Measurements from ENCODE around the gene CABCOCO1. TPM values are rescaled to one million over a fixed set of nuclear protein-coding genes. Genes with fewer than 3 reads are reported as not detected.

Gene CABCOCO1
- polyA plus RNA-seq, 5 donors, result 2.0 to 6.4 (median 4.6) TPM

DNA sequence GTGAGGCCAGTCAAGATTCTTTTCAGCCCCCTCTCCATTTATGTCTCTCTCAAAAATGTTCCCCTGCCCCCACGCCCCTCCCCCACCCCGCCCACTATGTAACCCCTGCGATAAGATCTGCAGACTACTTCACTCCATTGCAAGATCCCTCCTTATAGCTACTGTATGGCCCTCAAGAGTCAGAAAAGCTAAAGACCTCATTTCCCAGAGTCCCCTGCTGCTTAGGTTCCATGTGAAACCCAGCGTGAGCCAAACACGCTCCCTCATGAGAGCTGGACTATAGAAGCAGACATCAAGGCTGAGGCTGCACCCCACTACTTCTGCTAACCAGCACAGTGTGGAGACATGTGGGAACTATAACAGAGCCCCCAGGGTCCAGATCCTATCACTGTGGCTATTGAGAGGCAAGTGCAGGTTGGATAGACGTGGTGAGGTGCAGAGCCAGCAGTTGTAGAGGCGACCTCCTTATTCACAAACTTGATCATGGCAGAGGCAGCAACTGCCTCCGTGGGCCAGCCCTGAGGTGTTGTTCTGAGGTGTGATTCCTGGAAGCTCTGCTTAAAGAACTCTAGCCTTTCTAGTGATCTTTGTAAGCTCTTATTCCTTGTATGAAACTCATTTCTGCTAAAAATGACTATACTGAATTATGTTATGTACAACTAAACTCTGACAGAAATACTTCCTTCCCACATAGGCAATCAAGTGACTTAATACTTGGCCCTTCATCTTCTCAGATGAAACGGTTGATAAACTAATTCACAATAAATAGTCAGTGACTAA lies 121.8 kb downstream of the CABCOCO1 start:
- DNase-seq, result no peak

GRCh38 chr10:61785473-61786105 lies 122.9 kb downstream of the CABCOCO1 start:
- no peak for DNase-seq

- DNase-seq, result no peak
Measured at GRCh38 chr10:61786728-61787127, 124.0 kb downstream of the CABCOCO1 start.

- DNase-seq, result no peak
Measured at GRCh38 chr10:61787170-61787569, 124.4 kb downstream of the CABCOCO1 start.

GRCh38 chr10:61789031-61789430 lies 126.3 kb downstream of the CABCOCO1 start:
- DNase-seq, result no peak

DNA sequence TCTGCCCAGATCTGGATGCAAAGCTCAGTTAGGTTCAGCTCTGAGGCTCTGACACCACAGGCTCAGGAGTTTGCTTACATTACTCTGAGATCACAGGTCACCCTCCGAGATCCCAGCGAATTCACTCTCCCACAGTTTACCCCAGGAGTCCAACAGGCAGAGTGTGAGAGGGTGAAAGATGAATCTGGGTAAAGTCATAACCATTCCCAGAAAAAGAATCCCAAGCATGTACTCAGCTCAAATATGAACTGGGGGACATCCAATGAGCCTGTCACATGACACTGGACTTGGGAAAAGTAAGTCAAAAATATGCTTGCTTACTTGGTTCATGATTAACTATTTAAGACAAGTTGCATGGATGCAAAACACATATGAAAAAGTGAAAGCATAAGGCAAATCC lies 128.5 kb downstream of the CABCOCO1 start:
- DNase-seq, result no peak

- DNase-seq, result no peak
Measured at GRCh38 chr10:61792097-61792716, 129.5 kb downstream of the CABCOCO1 start.

- DNase-seq, result no peak
Measured at GRCh38 chr10:61792921-61793320, 130.2 kb downstream of the CABCOCO1 start.

GRCh38 chr10:61793760-61794703 lies 131.3 kb downstream of the CABCOCO1 start:
- DNase-seq, result peak in 1 of 2 donors; percentile 8

DNA sequence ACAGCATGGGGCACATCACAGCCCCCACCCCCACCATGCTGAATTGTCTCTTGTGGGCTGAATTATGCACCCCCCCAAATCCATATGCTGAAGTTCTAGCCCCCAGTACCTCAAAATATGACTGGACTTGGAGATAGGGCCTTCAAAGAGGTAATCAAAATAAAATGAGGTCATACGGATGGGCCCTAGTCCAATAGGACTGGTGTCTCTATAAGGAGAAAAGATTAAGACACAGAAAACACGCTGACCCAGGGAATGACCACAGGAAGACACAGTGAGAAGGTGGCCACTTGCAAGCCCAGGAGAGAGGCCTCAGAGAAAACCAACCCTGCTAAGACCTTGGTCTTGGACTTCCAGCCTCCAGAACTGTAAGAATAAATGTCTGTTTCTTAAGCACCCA lies 132.4 kb downstream of the CABCOCO1 start:
- DNase-seq, result no peak

GRCh38 chr10:61795551-61795950 lies 132.8 kb downstream of the CABCOCO1 start:
- no peak for DNase-seq

GRCh38 chr10:61796785-61797184 lies 134.1 kb downstream of the CABCOCO1 start:
- DNase-seq, result no peak

DNA sequence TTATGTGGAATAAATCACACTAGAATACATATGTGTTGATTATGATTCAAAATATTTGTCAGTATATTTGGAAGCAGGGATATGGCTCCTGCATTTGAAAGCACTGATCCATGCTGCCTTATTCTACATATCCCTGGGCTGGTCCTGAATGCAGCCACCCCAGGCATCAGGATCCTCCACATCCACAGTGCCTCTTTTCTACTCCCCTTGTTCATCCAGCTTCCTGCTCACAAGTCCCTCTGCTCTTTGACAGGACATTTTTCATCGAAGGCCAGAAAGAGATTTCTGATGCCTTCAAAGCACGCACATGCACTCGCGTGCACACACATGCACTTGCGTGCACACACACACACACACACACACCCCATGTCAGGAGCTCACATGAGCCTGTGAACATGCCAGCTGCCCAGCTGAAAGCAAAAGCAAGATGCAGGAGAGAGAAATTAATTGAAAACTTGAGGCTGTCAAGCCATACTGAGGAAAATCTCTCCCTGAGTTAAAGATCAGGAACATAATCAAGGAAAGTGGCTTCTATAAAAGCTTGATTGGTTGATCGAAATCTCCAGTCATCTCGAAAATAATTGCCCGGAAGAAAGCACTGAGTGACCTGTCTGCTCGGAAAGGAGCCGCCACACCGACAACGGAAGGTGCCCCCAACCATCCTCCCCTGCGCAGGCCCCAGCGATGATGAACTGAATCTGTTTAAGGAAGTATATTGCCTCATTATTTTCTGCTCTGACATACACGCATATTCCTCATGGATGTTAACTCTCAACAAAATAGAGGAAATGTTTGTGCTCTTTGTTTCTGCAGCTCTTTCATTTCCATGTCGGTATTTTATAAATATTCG lies 134.8 kb downstream of the CABCOCO1 start:
- no peak for DNase-seq

DNA sequence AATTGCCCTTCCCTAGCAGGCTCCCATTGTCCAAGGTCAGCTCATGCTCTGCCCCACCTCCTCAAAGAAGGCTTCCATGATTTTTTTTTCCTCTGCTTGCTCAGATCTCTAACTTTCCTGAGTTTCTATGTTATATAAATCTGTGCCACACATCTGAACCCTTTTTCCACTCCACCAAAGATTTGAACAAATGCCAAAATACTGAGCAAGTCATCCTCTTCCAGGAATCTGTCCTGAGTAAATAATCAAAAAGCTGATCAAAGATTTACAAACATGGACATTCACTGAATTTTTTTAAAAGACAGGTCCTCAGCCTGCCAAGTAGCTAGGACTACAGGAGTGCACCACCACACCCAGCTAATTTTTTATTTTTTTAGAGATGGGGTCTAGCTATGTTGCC lies 136.0 kb downstream of the CABCOCO1 start:
- DNase-seq, result no peak

DNA sequence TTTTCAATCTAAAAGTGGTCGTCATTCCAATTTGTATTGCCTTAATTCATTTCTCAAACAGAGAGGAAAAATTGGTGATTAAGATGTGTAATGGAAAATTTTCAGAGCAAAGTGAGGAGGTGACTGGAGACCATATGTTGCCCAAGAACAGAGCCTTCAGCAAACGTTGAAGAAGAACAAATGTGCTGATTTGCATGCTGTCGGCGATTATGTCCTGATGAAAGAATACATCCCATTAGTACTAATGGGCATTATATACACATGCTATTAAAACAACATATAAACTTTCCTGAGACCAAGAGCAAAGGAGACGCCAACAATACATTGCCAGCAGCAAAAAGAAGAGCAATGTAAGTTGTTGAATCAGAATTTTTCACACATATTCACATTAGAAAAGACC lies 138.8 kb downstream of the CABCOCO1 start:
- DNase-seq, result no peak

- no peak for DNase-seq
Measured at GRCh38 chr10:61803269-61803668, 140.5 kb downstream of the CABCOCO1 start.

GRCh38 chr10:61804414-61804813 lies 141.7 kb downstream of the CABCOCO1 start:
- DNase-seq, result no peak

DNA sequence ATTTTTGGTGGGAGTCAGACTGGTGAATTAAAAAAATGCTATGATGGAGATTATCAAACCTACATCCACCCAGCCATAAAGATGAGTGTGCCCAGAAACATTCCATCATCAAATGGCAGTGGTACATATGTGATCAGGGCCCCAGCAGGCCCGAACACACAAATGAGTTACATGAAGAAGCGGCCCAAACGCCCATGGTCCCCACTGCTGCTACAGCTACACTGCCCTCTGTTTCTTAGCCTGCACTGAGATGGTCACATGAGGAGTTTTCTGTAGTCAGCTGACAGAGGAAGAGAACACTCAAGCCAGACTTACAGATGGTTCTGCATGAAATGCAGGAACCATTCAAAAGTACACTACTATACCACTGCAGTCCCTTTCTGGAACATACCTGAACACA lies 142.4 kb downstream of the CABCOCO1 start:
- DNase-seq, result no peak

DNA sequence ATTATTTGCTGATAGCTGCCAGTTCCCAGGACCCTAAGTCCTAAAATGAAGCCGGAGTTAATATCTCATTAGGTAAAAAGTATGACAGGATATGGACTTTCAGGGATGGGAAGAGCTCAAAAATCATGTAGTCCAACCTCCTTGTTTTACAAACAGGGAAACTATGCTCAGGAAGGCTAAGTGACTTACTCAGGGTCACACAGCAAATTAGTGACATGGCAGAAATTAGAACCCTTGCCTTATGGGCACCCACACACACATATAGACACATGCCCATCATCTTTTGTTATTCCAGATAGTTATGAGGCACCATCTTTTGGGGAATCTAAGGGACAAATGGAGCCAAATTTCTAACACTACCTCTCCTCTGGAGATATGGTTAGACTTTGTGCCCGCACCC lies 147.5 kb downstream of the CABCOCO1 start:
- no peak for DNase-seq

GRCh38 chr10:61812052-61812721 lies 149.5 kb downstream of the CABCOCO1 start:
- no peak for DNase-seq
